PC-9 (cell line): ENCODE measurements around the gene E2F7.

Experiments
- EZH2 ChIP-seq: fragments of 200-600 bp; sonication (generic); IDR thresholded peaks from 2 replicates; pipeline ENCODE4 v1.8.0; 2017; ENCODE audit warnings: antibody characterized with exemption, low read depth
- TF ChIP-seq, protein P1 (sequence below): fragments of 200-600 bp; sonication (generic); conservative IDR thresholded peaks from 2 replicates; pipeline ENCODE4 v1.6.1; 2017; ENCODE audit warnings: mixed run types, antibody characterized with exemption, mild to moderate bottlenecking, moderate library complexity

DNA sequence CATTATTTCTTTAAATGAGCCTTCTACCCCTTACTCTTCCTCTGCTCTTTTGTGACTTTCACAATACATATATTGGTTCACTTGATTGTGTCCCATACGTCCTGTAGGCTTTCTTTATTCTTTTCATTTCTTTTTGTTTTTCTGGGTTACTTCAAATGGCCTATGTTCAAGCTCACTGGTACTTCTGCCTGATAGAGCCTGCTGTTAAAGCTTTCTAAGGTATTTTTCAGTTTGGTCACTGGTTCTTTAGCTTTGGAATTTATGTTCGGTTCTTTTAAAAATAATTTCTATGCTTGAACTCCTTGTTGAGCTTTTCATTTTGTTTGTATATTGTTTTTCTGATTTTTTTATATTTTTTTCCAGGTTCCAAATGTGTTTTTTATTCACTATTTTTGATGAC, 81.9 kb downstream of the E2F7 start:
- TF ChIP-seq, protein P1, sequence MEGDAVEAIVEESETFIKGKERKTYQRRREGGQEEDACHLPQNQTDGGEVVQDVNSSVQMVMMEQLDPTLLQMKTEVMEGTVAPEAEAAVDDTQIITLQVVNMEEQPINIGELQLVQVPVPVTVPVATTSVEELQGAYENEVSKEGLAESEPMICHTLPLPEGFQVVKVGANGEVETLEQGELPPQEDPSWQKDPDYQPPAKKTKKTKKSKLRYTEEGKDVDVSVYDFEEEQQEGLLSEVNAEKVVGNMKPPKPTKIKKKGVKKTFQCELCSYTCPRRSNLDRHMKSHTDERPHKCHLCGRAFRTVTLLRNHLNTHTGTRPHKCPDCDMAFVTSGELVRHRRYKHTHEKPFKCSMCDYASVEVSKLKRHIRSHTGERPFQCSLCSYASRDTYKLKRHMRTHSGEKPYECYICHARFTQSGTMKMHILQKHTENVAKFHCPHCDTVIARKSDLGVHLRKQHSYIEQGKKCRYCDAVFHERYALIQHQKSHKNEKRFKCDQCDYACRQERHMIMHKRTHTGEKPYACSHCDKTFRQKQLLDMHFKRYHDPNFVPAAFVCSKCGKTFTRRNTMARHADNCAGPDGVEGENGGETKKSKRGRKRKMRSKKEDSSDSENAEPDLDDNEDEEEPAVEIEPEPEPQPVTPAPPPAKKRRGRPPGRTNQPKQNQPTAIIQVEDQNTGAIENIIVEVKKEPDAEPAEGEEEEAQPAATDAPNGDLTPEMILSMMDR = no peak
- no peak for TF ChIP-seq EZH2
